CD4-positive, alpha-beta T cell (primary cell): Measurements from ENCODE around the gene ASPHD2. TPM values are rescaled to one million over a fixed set of nuclear protein-coding genes. Genes with fewer than 3 reads are reported as not detected.

Source experiments
- ATAC-seq: fragments of 200-7000 bp; cut with Tn5 transposase; one replicate; pipeline ENCODE4 v1.10.0; 2022; ENCODE audit warnings: mild to moderate bottlenecking; ENCODE audit not compliant: poor library complexity
- CTCF ChIA-PET: fragments of 350-600 bp; sonication (Branson Sonifier 250); formaldehyde crosslinking; loops from one replicate; lab custom pipeline; 2021; ENCODE audit warnings: antibody characterized with exemption, inconsistent platforms; lab: Charles Lee
- POLR2A ChIA-PET: fragments of 350-600 bp; sonication (Branson Sonifier 250); formaldehyde crosslinking; loops from one replicate; lab custom pipeline; 2021; ENCODE audit warnings: antibody characterized with exemption, inconsistent platforms; lab: Charles Lee
- DNase-seq, 14 experiments: peaks; one replicate each; pipeline ENCODE4 v3.0.0-alpha.2; 2013 to 2020; ENCODE audit warnings: mixed read lengths in 2 of 14
- H3K27ac ChIP-seq, 2 donors: one replicate each; pipeline versions ENCODE4 v1.5.1 to v1.7.0; 2013; ENCODE audit warnings: low read length in 2 of 2, low read depth in 1 of 2, mild to moderate bottlenecking in 1 of 2
- H3K27me3 ChIP-seq, 2 experiments: 1 replicate in 1 of 2; 2 replicates in 1 of 2; pipeline versions ENCODE4 v1.6.1 to v1.7.0; 2013; ENCODE audit warnings: low read length in 2 of 2, control low read depth in 1 of 2, mild to moderate bottlenecking in 1 of 2, moderate library complexity in 1 of 2; ENCODE audit not compliant: insufficient read depth in 2 of 2, control insufficient read depth in 1 of 2
- H3K36me3 ChIP-seq: one replicate; pipeline ENCODE4 v1.6.1; 2013; ENCODE audit warnings: low read length, control low read depth; ENCODE audit not compliant: insufficient read depth
- H3K4me1 ChIP-seq: one replicate; pipeline ENCODE4 v1.6.1; 2013; ENCODE audit warnings: low read length, control low read depth; ENCODE audit not compliant: insufficient read depth
- H3K4me3 ChIP-seq: one replicate; pipeline ENCODE4 v1.5.1; 2013; ENCODE audit warnings: mild to moderate bottlenecking, low read length, moderate library complexity
- H3K9me3 ChIP-seq, 2 experiments: 1 replicate in 1 of 2; 2 replicates in 1 of 2; pipeline versions ENCODE4 v1.6.1 to v1.7.0; 2013; ENCODE audit warnings: low read length in 2 of 2, mild to moderate bottlenecking in 2 of 2, control low read depth in 1 of 2, moderate library complexity in 1 of 2; ENCODE audit not compliant: control insufficient read depth in 1 of 2, insufficient read depth in 1 of 2
- H3K27ac Mint-ChIP-seq: one replicate; pipeline ENCODE4 v1.8.0; 2020; ENCODE audit warnings: mixed read lengths
- H3K27me3 Mint-ChIP-seq: one replicate; pipeline ENCODE4 v1.8.0; 2021; ENCODE audit warnings: mixed read lengths
- H3K36me3 Mint-ChIP-seq: one replicate; pipeline ENCODE4 v1.8.0; 2021; ENCODE audit warnings: low read depth, mixed read lengths
- H3K4me1 Mint-ChIP-seq: one replicate; pipeline ENCODE4 v1.8.0; 2021; ENCODE audit warnings: low read depth, mixed read lengths
- H3K4me3 Mint-ChIP-seq: one replicate; pipeline ENCODE4 v1.8.0; 2020; ENCODE audit warnings: mild to moderate bottlenecking, mixed read lengths
- H3K9me3 Mint-ChIP-seq: one replicate; pipeline ENCODE4 v1.8.0; 2020; ENCODE audit warnings: mixed read lengths
- CTCF ChIP-seq: fragments of 200-600 bp; IDR thresholded peaks from one replicate; pipeline ENCODE4 v1.8.0; 2022; ENCODE audit warnings: antibody characterized with exemption, mild to moderate bottlenecking
- intact Hi-C, 2 experiments: fragments of 100-400 bp; cut with DNase I in 1 of 2; cut with micrococcal nuclease in 1 of 2; formaldehyde crosslinking; loops; one replicate each; pipeline versions ENCODE4 v1.15.1 to v1.9.0; 2023 to 2025; cut with DNase I, micrococcal nuclease
- polyA plus RNA-seq, 2 donors: library from polyadenylated mRNA; unstranded; fragments of 120-200 nt; gene quantifications; one replicate each; pipeline ENCODE4 v1.2.1, GENCODE V29; 2013
- total RNA-seq, 174 experiments: library from RNA in 2 of 174; stranded (reverse) in 2 of 174; gene quantifications; one replicate each; pipeline ENCODE4 v1.2.3 and lab custom pipeline; 2021 to 2026

Gene ASPHD2, protein sequence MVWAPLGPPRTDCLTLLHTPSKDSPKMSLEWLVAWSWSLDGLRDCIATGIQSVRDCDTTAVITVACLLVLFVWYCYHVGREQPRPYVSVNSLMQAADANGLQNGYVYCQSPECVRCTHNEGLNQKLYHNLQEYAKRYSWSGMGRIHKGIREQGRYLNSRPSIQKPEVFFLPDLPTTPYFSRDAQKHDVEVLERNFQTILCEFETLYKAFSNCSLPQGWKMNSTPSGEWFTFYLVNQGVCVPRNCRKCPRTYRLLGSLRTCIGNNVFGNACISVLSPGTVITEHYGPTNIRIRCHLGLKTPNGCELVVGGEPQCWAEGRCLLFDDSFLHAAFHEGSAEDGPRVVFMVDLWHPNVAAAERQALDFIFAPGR
- total RNA-seq (under 1 TPM; 0.70 to 0.85 TPM), total RNA-seq (lab: John Stamatoyannopoulos, UW) (1.2 to 37.3 (median 8.9) reads per million in 172 experiments)
- polyA plus RNA-seq (2013, experiment 1 of 2), result 3.7 TPM
- 3.0 TPM for polyA plus RNA-seq (2013, experiment 2 of 2)

GRCh38 chr22:26428515-26429457 lies at the start of gene ASPHD2:
Gene ASPHD2, plus strand, starts transcription at chr22:26429260. Its CDS starts 4,356 bp downstream, at chr22:26433616.
- CTCF ChIA-PET, result no interaction called here
- no peaks in the 10 kb centered on the region for H3K27me3 Mint-ChIP-seq
- H3K4me3 Mint-ChIP-seq, result peak within 1 kb of the TSS; percentile 98
- no peaks in the 10 kb centered on the region for H3K9me3 ChIP-seq
- H3K36me3 ChIP-seq, result peaks cover 4% of the 10 kb centered on the region
- ATAC-seq (peak; percentile 85), DNase-seq (peak; percentile 61 to 92 (median 77))
- H3K4me1 ChIP-seq, result peaks cover 30% of the 10 kb centered on the region
- peaks cover 17% of the 10 kb centered on the region for H3K36me3 Mint-ChIP-seq
- H3K27ac ChIP-seq, result peak within 1 kb of the TSS; percentile 96 to 97
- H3K27me3 ChIP-seq, result no peaks in the 10 kb centered on the region
- H3K4me1 Mint-ChIP-seq, result peaks cover 31% of the 10 kb centered on the region
- H3K9me3 Mint-ChIP-seq, result no peaks in the 10 kb centered on the region
- H3K27ac Mint-ChIP-seq, result peak within 1 kb of the TSS; percentile 94
- no peak for TF ChIP-seq CTCF
- POLR2A ChIA-PET, result interaction anchor here (0.7 to 3.8 kb wide), 6 partner anchors 10 to 243 kb away, joined by 3 to 46 read pairs (median 4); partner anchors contain the start of genes HPS4, SRRD and TFIP11
- peak within 1 kb of the TSS; percentile 87 for H3K4me3 ChIP-seq
- intact Hi-C loops, result loop anchor here in 1 of 2 experiments (1.0 to 10.0 kb wide), 5 partner anchors 55 to 1486 kb away; partner anchors contain the start of genes HPS4, PITPNB and SRRD

DNA sequence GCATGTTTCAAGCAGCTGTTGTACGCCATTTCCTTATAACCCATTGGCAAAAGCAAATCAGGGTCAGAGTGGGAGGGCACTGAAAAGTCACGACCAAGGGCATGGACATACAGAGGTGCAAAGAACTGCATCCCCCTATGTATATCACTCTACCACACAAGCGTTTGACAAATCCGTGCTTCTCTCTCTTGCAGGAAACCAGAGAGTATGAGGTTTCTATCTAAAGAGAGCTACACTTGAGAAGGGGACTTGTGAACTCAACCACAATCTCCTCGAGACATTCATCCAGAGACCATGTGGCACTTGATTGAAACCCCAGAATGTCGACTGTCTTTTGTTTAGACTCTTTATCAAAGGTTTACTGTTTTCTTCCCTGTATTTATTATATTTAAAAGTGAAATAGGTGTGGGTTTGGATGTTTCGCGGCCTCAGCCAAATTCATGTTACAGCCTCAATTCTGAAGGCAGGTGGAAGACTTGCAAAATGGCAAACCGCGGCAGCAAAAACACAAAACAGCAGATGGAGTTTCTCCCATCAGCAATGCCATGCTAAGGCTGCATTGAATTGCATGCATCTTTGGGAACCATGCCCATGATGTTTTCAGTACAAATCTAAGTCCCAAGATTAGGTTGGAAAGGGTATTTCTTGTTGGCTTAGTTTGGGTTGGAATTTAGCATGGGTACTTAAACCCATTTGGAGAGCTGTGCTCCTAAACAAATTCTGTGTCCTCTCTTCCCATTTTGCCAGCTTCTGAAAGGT lies 48.8 kb upstream of the ASPHD2 start:
- POLR2A ChIA-PET, result no interaction called here
- Mint-ChIP-seq H3K4me3 (no peak overlapping the region), H3K4me1 (peaks cover 6% of the 10 kb centered on the region), H3K27me3 (peaks cover 87% of the 10 kb centered on the region), H3K36me3 (no peaks in the 10 kb centered on the region), H3K27ac (no peak overlapping the region), H3K9me3 (peaks cover 2% of the 10 kb centered on the region)
- no peak for ATAC-seq
- Histone ChIP-seq H3K4me1 (peaks cover 7% of the 10 kb centered on the region), H3K36me3 (no peaks in the 10 kb centered on the region), H3K27ac (no peak overlapping the region), H3K4me3 (no peak overlapping the region), H3K9me3 (peaks cover 0 to 7% of the 10 kb centered on the region in 2 experiments), H3K27me3 (peaks cover 22 to 24% of the 10 kb centered on the region in 2 experiments)
- CTCF ChIA-PET, result interaction anchor here (1.4 kb wide), 1 partner anchor 13 kb away, joined by 3 read pairs; no protein-coding TSS in a partner anchor
- no peak for DNase-seq
- no peak for TF ChIP-seq CTCF
- intact Hi-C loops, result no loop called here
